ENCODE results near the gene NFIA.

NFIA gene

DNA sequence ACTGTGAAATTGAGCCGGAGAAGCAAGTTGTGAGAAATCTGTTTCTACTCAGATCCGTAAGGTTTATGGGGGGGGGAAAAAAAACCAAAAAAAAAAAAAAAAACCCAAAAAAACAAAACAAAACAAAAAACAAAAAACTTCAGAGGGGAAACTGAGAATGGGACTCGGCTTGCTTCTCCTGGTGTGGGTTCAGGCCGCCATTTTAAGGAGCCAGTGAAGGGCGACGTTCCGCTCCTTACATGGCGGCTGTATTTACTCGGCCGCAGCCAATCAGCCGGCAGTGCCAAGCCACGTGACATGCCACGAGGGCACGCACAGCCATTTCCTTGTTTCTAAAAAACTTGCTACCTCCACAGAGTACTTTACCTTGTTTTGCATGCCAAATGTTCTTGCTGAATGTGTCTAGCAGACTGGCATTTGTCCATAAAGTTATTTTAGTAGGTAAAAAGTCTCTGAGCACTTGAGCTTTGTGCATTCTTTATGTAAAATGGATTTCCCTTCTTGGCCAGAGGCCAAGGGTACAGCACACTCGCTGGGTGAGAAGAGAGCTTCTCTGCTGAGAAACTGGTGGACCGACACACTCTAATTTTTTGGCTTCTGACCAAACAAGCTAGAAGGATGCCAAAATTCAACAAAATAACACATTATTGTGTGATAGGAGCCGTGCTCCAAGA lies 101.8 kb downstream of the NFIA start:
- peak in 1 of 4 experiments; percentile 10 for DNase-seq

DNA sequence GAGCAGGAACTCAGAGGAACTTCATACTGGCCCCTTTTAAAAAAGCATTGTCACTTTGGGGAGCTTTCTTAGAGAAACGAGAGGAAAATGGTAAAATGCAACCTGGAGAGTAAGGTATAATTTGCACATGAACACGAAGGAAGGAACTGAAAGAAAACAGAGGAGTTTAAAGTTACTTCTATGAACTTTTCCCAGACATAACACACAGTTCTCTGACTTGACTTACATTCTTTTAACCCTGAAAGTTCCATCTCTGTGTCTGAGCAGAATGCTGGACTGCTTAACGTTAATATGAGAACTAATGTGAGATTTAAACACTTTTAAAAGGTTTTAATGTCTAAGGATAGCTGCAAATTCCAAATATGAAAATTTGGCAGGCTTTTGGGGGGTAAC lies 102.3 kb downstream of the NFIA start:
- no peak for DNase-seq

DNA sequence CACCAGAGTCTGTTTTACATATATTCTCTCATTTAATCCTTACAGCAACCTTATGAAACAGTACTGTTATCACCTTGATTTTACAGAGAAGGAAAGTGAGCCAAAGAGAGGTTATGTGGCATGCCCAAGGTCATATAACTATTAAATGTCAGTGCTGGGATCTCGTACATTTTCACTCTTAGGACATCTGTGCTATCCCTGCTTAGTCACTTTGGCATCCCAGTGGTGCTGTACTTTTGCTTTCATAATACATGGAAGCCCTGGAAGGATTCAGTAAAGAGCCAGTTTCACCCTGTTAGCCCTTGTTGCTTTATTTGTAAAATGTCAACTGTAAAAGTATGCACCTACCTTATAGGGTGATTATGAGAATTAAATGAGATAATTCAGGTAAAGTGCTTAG lies 104.4 kb downstream of the NFIA start:
- no peak for DNase-seq

DNA sequence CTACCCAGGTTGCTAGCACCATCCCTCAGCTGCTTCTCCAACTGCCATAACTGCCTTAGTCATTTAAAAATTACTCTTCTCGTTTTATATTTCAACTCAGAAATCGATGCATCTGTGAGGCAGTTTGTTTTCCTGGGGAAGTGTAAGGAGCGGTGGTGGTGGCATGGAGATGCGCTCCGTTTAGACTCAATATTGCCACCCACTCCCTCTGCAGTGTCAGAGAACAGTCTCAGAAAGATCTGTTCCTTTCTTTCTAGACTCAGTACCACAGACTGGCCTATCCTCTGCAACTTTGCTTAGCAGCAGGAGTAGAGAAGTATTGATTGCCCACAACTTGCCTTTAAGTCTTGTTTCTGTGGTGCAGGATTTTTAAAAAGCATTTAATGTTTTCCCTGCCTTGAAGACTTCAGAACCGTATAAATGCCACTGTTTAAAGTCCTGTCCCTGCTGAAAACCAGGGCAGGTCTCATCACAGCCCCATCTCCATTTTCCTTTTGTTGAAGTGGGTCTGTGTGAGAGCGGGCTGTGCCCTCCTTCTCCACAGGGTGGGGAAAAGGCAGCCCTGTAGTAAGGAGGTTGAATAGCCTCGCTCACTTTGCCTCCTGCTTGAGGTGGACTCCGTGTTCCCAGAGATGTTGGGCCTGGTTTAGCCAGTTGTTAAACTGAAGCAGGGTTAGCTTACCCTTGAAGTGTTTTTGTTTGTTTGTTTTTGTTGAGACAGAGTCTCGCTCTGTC lies 105.2 kb downstream of the NFIA start:
- no peak for DNase-seq

DNA sequence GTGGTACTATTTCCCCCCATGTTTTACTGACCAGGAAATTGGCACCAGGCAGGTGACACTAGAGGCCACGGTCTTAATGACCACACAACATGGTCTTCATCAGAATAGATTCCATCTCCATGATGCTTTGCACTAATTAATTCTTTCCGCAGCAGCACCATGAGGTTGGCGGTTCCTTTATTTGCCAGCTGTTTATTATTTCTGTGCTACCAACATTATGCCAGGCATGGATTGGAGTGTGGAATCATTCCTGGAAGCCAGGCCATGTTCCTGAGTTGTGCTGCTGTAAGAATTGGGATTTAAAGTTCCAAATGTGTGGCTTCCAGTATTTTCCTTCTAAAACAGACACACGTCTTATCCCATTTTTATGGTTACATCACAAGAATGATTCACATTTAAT lies 107.8 kb downstream of the NFIA start:
- no peak for DNase-seq

DNA sequence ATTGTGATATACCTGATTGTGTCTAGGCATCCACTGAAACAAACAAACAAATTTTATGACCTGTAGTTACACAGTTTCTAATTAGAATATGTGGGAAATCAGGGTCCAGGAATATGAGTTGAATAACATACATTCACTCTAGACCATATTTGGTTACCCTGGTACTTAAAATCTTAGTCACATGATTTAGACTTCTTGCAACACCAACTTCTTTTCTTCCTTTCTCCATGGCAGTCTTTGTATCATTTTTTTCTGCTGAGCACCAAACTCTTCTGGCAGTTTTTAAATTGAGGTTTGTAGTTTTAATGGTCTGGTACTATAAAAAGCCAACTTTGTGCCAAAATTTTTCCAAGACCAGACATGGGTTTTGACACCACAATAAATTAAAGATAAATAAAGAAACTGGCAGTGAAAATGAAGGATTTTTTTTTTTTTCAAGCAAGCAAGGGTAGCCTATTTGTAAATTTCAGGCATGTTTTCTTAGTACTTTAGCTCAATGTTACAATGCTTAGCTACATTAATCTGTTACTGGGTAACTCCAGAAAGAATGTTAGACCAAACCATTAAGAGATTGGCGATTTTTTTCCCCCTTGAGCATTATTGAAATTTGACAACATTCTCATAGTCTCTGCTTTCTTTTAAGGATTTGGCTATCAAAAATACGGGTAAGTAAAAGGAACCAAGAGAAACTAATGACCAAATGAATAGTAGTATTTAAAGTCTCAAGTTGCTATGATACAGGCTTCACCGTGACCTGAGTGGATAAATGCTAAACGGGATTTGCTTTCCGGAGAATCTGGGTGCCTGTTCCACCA lies 108.5 kb downstream of the NFIA start:
- no peak for DNase-seq

DNA sequence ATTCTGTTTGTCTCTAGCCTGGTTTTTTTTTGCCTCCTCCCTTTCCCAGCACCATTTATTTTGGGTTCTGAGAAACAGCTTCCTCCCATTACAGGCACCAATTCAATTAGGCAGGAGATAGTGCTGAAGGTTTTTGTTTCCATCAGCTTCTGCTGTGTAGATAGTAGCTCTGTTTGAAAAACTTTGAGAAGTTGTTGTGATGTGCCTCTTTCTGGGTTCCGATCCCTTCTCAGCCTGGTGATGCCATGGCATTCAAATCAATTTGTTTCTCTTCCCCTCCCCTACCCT lies 109.0 kb downstream of the NFIA start:
- no peak for DNase-seq

DNA sequence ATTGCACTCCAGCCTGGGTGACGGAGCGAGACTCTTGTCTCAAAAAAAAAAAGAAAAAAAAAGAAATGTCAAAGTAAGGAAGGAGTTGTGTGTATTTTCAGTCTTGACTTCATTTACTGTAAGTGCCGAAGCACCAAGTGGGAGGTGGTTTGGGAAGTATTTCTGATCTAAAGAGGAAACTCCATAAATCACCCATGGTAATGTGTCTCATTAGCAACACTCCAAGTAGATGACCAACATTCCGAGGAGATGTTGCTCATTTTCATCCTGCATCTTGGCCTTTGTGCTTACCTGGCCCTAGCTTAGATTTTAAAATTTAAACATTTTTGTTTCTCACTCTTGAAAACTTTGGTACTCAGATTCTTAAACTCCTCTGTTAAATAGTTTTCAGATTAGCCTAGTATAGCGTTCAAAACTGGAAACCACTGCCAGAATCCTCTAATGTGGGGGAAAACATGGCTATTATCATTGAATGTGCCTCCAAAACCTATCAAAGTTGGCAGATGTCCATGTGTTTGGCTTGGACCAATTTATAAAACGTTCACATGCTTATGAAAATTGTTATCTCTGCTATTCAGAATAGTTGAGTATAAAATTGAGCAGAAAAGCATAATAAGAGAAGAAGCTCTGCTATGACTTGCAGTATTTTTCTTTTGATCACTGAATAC lies 110.4 kb downstream of the NFIA start:
- peak in 1 of 4 experiments; percentile 5 for DNase-seq

DNA sequence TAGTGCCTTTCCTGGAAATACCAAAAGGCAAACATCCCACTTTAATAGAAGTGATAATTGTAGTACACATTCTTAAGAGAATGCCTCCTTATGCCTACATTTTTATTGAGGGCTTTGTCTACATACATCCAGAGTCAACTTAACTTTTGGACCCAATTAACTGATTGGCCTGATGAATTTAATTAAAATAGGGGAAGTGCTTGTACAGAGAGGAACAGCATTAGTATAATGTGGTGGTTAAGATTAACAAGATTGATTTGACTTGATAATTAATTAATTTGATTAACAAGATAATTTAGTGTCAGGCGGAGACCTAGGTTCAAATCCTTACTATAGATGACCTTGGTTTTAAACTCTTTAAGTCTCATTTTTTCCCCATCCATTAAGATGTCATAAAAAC lies 111.4 kb downstream of the NFIA start:
- DNase-seq, result no peak

DNA sequence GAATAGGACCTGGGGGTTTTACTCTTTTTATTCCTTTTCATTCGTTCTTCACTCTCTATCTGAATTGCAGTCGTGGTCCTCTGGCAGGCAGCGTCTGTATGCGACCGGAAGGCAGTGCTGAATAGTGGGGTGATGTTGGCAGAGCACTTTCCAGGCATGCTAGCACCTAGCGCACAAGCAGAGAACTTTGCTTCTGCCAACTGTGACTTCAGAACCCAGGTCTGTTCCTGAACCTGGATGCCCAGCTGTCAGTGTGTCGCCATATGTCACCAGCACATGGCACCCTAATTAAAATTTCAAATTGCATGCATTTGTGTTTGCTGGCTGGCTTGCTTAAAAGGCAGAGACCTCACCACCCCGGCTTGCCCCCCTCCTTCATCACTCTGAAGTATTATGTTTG lies 116.2 kb downstream of the NFIA start:
- no peak for DNase-seq

DNA sequence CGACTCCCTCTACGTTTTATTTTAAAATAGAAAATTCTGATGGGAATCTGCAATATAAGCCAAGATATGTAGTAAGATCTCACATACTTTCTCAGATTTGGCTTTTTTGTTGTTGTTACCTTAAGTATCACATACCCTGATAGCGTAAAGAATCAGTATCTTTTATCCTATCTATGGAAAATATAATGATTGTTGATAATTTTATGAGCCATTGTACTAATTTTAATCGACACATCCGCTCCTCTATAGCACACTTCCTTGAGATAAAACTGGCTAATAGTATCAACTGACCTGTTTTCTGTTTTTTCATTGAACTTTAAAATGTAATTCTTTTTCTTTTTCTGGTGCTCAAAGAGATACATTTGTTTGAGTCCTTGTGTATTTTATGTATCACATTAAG lies 118.7 kb downstream of the NFIA start:
- DNase-seq, result no peak

DNA sequence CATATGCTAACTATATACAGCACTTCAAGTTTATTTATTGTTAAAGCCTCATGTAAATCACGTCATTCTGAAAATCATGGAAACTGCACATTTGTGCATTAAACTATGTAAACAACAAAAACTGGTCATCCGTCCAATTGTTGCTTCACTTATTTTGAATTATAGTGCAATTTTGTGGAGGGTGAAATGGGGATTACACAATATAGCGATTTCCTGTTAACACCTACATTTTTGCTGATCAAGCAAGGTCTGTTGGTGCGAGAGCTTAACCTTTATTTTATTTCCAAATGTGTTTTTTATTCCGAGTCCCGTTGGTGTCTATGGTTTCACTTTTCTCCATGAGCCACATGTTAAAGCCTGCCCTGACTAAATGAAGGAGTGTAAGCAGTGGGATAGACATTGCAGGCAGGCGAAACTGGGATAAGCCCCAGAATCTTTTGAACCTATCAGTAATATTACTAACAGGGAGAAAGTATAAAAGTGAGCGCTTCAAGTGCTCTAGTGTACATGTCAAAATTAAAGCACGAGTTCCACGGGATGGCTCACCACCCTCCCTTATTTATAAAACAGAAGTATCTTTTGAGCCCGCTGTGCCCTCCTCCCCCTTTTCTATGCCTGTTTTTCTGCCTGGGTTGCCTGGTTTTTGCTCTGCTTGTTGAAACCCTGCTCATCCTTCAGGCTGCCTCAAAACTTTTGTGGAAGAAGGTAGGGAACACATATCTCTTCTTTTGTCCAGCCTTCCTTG lies 120.7 kb downstream of the NFIA start:
- peak in 1 of 4 experiments; percentile 12 for DNase-seq

DNA sequence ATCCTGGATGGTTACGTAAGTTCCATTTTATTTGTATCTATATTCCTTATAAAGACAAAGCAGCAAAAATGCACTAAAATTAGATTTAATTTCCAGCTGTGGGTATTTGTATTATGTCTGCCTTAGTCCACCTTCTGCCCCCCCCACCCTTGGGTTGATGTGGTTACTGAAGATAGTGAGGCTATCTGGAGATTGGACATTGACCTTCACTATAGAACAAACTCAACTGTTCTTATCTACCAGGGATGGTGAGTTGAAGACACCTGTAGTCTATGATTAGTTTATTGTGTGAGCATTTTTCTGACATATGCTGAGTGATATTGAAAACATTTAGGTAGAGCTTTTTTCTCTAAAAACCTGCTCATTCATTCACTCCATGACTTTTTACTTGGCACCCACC lies 122.2 kb downstream of the NFIA start:
- DNase-seq, result no peak

DNA sequence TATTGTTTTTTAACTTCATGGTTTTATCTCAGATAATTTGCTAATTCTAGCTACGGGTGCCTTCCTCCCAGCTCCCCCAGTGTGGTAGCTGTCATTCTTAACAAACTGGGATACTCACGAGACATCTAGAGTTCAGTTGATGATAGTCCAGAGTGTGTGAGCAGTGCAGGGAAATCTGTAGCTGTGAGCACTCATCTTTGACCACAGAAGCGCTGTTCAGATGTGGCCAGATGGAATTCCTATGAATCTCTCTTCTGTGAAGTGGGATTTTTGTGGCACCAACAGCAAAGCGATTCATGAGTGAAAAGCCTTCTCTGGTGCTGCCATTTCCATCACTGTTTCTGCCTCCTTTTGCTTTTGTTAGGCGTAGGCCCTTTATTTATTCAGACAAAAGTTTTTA lies 125.1 kb downstream of the NFIA start:
- DNase-seq, result no peak

DNA sequence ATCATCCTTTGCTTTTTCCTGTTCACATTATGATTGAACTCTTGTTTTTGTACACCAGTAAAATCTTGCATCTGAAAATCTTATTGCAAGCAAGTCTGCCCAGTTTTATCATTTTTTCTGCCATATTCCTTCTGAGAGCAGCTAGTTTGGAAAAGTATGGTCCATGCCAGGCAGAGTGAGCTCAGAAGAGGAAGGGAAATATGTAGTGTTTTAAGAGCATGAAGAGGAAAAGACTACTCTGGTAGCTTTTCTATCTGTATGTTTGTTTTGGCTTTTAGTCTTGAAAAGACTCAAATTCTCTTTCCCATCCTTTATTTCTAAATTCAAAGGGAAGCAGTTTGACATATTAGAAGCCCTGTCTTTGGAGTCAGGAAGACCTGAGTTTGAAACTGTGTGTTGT lies 125.8 kb downstream of the NFIA start:
- DNase-seq, result no peak

DNA sequence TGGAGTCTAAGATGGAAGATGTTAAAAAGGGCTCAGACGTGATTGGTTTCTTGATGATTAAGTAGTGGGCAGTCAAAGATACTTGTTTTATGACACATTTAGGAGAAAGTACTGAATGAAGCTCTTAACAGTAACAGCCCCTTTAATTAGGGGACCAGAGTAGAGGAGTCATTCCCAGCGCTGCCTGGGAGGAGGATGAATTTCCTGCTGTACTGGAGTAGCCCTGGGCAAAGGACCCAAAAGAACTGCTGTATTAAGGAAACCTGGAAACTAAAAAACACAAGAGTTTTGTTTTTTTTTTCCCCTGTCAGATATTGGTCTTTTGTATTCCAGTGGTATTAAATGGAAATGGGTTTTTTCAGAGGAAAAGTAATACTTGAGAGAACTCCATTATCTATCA lies 126.5 kb downstream of the NFIA start:
- DNase-seq, result no peak

DNA sequence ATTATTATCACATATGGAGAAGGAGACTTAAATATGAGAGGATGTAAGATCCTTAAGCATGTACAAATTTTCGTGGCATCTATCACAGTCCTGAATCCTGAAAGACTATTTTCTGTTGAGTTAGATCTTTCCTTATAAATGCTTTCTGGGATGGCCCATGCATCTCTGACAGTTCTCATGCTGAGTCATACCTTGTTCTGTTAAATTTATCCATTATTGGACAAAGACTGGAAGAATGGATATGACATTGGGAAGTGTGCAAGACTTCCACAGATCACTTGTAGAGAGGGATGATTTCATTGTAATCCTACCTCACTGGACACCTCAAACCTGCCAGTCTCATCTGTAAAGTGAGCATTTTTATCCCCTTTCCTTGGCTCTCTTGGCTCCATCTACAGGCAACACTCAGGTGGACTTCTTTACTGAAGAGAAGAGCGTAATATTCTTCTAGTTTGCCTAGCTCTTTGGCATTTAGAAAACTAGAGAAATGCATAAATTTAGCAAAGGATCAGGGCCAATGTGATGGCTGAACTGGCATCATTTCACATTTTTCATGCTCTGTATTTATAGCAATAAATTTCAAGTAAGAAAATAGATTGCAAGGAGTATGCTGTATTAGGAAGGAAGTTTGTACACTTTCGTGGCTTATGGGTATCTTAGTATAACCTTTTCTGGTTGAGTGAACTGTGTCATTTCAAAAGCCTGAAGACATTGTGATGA lies 128.2 kb downstream of the NFIA start:
- no peak for DNase-seq

DNA sequence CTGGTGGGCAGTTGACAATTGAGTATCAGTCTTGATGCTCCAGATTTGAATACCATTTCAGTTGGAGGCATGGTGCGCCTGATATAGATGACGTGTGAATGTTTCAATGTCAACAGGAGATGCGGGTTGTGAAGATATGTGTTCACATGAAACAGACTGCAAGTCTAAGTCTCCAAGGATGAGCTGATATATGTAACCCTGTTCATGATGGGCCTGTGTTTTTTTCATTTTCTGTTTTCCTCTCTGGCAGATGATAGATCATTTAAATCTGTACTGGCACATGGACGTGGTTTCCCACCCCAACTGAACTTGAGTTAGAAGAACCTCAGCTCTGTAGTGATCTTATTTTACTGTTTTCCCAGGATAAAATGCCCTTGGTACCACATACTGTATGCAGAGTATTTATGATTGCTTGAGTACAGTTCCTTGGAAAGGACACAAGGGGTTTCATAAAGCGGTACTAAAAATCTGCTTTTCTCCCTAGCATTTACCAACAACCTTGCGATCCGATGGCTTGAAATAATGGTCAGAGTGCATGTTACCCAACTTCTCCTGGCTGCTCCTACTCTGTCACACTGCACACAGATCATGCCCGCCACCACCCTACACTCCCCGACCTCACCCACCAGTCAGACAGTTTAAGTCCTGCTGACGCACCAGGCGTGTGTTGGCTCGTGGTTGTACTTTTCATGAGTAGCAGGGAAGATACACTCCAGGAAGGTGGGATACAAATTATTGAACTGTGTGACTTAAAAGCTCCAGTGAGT lies 131.1 kb downstream of the NFIA start:
- no peak for DNase-seq

DNA sequence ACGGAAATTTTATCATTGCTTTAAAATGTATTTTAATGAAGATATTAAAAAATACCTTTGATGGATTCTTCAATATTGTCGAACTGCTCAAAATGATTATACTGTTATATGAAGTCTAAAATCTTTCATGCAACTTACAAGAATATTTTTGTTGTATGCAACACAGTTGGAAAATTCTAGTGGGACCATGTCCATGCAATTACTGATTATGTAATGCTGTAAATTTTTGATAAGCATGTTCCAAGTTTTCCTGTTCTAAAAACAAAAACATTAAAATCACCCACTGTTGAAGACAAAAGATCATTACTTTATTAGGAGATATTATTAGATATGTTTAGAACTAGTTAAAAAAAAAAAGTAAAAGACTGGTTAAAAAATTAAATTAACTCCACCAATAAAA lies 132.8 kb downstream of the NFIA start:
- no peak for DNase-seq

DNA sequence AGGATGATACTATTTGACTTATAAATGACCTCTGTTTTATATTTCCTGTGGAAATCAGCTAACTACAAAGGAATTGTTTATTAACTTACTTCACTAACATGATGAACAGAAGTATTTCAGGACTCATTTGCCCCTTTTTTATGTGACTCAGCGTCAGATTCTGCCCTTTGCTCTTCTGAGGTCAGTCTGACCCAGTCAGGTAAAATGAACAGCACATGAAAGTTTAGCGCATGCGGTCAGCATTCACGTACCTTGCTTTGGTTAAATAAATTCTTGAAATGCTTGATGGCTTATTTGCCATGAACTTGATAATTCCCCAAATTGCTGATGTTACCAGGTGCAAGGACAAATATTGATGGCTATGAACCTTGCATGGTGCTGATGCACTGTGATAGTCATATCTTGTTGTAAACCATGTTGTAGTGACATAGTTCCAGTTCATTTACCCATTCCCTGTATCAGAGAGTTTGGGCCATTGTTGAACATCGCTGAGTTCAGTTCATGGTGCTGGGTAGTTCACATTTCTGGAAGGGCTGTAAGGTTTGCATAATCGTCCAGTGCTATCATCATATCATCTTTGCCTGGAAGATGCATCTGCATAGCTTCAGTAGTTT lies 133.4 kb downstream of the NFIA start:
- DNase-seq, result no peak

DNA sequence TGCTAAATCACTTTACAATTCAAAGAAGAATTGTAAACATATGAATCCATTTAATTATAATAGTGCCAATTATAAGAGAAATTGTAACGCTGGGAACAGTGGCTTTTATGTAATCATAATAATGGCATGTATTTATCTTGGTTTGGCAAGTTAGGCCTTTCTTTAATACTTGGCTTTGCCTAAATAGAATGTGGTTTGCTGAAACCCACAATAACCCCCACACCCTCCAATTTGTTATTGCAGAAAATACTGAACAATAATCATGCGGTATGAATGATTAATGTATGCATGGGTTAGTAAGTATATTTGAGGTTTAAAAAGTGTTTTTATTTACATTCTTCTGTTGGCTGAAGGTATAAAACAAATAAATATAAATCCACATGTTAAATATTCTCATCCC lies 138.2 kb downstream of the NFIA start:
- no peak for DNase-seq
